Airway epithelial cell (primary cell): Measurements from ENCODE around the gene CFAP74. TPM values are rescaled to one million over a fixed set of nuclear protein-coding genes. Genes with fewer than 3 reads are reported as not detected.

Source experiments
- total RNA-seq: library from RNA; depleted of rRNA; stranded (reverse); fragments of >200 nt; gene quantifications from 2 replicates; pipeline ENCODE4 v1.2.3, GENCODE V29; 2015

Gene CFAP74, protein sequence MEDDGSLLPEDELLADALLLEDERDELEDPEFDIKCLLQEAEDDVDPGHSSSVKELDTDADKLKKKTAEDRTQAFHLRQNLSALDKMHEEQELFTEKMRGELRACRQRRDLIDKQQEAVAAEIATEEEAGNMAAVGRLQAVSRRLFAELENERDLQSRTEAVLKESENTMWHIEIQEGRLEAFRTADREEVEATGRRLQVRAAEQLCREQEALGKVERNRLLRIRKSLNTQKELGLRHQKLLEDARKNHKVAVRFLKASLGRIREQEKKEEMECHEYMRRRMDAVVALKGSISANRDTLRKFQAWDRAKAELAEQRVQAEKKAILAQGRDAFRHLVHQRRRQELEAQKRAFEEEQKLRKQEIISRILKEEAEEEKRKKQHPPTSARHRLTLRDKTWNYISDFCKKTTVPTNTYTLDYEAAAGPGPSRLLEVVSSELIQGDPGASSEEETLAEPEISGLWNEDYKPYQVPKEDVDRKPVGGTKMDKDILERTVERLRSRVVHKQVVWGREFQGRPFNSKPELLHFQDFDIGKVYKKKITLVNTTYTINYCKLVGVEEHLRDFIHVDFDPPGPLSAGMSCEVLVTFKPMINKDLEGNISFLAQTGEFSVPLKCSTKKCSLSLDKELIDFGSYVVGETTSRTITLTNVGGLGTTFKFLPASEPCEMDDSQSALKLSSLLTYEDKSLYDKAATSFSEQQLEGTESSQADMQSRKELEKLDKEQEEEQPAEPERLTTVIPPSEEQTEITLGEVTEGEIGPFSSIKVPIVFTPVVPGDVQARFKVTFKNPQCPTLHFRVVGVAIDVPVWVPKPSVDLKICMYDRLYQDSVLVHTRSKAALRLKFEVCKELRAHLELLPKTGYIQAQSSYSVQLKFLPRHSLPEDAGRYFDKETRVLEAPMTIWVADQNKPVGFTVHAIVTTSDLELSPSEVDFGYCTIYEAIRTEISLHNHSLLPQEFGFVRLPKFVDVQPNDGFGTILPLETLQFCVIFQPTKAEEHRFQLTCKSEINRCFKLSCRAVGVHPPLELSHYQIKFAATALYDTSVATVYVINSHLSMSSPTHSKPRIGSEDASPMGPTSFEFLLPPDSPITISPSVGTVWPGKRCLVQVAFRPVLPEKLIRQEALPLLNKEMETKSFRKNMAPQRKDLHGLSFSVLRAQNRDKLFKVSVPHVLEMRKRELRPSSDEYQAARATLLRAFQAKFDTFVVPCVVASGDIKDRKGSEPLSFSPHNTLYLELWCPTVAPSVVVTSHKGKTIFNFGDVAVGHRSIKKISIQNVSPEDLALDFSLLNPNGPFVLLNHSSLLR (N-terminal part only)
- 0.07 TPM in 1 of 2 replicates, not detected in the other for total RNA-seq

DNA sequence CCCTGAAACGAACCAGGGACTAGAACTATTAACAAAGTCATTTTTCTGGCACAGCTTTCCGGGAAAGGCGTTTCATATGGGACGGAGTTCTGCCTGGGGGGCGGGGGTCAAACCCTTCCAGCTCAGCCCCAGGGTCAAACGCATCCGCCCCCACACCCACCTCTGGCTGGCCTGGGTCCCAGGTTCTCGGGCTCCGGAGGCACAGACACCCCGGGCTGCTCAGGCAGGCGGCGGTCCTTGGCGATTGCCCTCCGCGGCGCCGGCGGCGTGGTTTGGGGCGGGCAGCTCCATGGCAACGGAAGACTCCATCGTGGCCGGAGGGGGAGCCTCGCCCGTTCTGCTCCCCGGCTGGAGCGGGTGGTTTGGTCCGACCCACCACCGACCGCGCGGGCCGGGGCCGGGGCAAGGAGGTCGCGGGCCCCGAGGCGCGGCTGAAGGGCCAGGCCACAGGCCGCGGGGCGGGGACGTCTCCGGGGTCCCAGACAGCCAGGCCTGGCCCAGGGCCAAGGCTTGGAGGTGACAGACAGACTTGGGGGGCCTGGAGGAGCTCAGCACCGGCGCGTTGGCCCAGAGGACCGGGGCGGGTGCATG lies at the start of gene CFAP74:
Gene CFAP74, minus strand, starts transcription at position 246 of the 591 bp plus-strand sequence. CDS start 12,830 bp downstream, outside the sequence.

DNA sequence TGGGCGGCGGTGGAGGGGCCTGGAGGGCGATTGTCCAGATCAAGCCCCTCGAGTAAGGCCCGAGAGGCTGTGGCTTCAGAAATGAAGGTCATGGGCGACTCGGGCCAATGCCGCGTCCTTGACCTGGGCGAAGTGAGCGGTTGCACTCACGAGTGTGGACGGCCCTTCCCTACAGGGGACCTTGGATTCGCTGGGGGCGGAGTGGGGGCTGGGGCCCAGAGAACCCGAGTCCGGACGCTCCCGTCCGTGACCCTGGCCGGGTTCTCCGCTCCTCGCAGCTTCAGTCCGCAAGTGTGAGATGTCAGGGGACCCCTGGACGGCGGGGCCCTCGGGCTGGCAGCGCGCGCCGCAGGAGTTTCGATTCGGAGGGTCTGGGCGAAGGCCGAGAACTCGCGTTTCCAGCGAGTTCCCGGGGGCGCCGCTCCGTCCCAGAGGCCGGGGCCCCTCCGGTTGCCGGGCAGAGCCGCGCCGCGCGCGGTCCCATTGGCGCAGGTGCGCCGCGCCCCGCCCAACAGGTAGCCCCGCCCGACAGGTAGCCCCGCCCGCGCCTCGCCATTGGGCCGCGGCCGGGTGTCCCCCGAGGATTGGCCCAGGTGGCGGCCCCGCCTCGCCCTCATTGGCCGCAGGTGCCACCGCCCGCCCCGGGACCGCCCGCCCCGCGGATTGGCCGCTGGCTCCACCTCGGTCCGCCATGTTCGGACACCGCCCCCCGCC lies 46.3 kb upstream of the CFAP74 start, which contains the start of gene PRKCZ:
Gene PRKCZ, plus strand, starts transcription at position 694 of the 714 bp plus-strand sequence. CDS start 220 bp downstream, outside the sequence.

DNA sequence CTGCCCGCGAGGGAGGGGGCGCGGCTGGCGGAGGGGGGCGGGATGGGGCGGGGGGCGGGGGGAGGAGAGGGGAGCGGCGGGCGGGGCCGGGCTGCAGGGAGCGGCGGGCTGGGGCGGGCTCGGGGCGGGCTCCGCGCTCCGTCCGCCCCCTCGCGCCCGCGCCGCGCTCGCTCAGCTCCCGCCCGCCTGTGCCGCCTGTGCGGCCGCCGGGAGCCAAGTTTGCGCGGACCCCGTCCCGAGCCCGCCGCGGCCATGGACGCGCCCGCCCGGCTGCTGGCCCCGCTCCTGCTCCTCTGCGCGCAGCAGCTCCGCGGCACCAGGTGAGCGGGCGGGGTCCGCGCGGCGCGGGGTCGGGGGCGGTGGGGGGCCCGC lies 15.6 kb upstream of the CFAP74 start, which contains the start of gene GABRD:
Gene GABRD, plus strand, starts transcription at position 174 of the 372 bp plus-strand sequence. Its CDS starts 79 bp downstream, at position 253.

DNA sequence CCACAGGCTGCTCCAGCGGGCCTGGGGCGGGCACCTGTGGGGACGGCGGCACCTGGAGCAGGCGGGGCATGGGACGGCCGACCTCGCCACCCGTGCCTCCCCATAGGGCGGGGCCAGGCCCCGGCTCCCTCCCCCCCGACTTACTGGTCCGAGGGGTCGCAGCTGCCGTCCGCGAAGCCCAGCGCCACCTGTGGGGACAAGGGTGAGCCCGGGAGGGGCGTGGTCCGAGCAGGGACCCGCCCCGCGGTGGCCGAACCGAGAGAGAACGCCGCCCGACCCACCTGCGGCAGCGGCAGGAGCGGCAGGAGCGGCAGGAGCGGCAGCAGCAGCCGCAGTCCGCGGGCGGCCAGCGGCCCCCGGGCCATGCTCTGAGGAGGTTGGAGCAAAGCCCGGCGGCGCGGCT lies 84.7 kb downstream of the CFAP74 start, which contains the start of gene TMEM52:
Gene TMEM52, minus strand, starts transcription at position 379 of the 403 bp plus-strand sequence. Its CDS starts 14 bp downstream, at position 365.

DNA sequence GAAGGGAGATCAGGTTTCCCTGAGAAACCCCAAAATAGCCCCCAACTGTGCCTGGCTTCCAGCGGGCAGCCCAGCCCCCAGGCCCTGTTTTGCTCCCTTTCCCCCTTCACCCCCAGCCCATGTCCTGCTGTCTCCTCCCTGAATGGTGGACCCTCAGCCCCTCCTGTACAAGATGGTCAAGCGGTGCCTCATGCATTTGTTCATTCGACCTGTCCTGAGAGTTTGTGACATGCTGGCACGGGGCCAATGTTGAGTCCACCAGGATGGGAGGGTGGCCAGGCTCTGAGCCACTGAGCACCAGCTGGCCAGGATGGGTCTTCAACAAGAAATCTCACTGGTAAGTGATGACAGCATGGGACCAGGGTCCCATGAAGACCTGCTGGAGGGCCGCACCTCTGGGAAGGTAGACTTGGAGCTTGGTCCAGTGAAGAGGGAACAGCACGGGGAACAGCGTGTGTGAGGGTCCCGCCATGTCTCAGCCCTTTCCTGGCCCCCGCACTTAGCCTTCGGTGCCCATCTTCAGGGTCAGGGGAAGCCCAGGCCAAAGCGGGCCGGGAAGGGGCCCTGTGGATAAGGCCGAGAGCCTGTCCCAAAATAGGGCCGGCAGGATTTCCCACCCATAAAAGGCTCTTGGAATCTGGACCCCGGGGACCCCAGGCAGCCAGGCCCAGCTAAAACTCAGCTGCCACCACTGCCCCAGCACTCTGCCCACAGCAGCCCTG lies 88.5 kb downstream of the CFAP74 start, which contains the start of gene CALML6:
Gene CALML6, plus strand, starts transcription at position 290 of the 722 bp plus-strand sequence. Its CDS starts 21 bp downstream, at position 311.

DNA sequence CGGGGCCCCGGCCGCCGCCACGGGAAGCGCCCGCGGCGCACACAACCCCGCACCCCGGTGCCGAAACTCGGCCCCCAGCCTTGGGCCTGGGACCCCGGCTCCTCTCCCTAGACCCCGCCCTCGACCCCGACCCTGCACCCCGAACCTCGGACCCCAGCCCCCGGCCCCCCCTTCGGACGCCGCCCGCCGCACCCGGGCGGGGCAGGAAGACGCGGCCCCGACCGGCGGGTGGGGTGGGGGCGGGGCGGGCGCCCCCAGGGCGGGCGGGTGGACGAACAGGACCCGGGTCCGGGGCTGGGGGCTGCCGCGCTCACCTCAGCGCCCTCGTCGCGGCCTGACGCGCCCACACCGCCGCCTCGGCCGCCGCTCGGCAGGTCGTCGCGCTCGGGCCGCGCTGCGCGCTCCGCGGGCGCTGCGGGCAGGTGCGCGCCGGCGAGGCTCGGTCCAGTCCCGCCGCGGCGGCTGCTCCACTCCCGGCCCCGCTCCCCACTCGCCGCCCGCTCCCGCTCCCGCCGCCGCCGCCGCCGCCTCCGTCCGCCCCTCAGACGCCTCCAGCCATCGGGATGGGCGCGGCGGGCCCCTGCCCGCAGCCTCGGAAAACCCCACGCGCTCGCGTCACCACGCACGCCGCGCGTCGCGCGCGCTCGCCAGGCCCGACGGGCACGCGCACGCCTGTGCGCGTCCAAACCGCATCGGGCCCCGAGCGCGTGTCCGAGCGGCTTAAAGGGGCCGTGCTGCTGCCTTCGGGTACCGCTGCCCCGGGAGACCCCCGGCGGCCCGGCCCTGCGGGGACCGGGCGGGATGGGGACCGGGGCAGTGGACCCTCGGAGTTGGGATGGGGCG lies 112.9 kb downstream of the CFAP74 start, which contains the start of gene GNB1:
Gene GNB1, minus strand, starts transcription at position 582 of the 843 bp plus-strand sequence. CDS start 65,634 bp downstream, outside the sequence.

Other genes starting within 250 kb of the CFAP74 start
- 56.7 and 58.0 TPM in 2 replicates for gene NADK, start 225.3 kb downstream of the CFAP74 start, total RNA-seq
- 122 and 144 TPM in 2 replicates for gene GNB1, start 112.7 kb downstream of the CFAP74 start, total RNA-seq
- 0.14 TPM in 1 of 2 replicates, not detected in the other for gene CALML6, start 88.5 kb downstream of the CFAP74 start, total RNA-seq
- gene TMEM52, start 84.5 kb downstream of the CFAP74 start, total RNA-seq, result 3.4 and 8.2 TPM in 2 replicates
- gene GABRD, start 15.6 kb upstream of the CFAP74 start, total RNA-seq, result not detected in 2 replicates
- gene PRKCZ, start 46.6 kb upstream of the CFAP74 start, total RNA-seq, result 24.7 and 41.0 TPM in 2 replicates
- 24.4 and 28.3 TPM in 2 replicates for gene FAAP20, start 191.0 kb upstream of the CFAP74 start, total RNA-seq
- gene SKI, start 224.5 kb upstream of the CFAP74 start, total RNA-seq, result 18.4 and 25.5 TPM in 2 replicates